ENCODE results near the gene BACH2. TPM values are rescaled to one million over a fixed set of nuclear protein-coding genes. Genes with fewer than 3 reads are reported as not detected.

Gene BACH2
- total RNA-seq, 4 donors from 2014 or later = 4.2 to 9.8 (median 5.8) TPM

DNA sequence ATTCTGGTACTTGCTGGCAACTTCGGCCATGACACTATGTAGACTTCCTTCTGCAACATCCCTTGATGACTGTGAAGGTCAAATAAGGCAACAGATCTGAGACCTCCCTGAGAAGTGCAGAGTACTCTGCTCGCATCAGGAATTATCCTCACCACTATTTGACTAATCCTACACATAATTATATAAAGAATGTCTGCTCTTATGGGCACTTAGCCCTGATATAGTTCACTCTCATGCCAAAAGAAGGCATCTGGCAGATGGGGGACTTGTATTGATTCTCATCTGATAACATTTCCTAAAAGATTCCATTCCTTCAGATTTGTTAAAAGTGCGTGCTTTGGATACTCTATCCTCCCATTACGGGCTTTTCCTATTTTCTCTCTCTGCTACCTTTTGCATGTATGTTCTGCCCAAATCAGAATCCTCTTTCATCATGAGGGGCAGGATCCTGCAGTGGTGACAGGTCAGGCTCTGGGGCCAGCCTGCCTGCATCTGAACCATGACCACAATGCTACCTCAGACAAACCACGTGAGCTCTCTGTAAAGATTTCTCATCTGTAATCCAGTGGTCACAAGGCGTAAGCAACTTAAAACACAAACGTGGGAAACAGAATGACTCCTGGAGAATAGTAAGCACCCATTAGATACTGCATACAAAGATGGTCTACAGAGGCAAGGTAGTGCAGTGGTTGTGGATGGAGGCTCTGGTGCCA lies 268.4 kb downstream of the BACH2 start:
- Histone ChIP-seq H3K4me1 (peaks cover 0 to 3% (median 0%) of the 10 kb centered on the region in 4 donors), H3K9me3 (no peaks in the 10 kb centered on the region), H3K36me3 (no peaks in the 10 kb centered on the region), H3K27me3 (no peaks in the 10 kb centered on the region), H3K4me3 (no peak overlapping the region), H3K27ac (replicated peaks in 1 of 4) (no peak overlapping the region)
- WGBS = 90% methylated on average over 7 of the region's 7 CpGs
- intact Hi-C loops (cut with DNase I) = no loop called here
- TF ChIP-seq, protein P1, sequence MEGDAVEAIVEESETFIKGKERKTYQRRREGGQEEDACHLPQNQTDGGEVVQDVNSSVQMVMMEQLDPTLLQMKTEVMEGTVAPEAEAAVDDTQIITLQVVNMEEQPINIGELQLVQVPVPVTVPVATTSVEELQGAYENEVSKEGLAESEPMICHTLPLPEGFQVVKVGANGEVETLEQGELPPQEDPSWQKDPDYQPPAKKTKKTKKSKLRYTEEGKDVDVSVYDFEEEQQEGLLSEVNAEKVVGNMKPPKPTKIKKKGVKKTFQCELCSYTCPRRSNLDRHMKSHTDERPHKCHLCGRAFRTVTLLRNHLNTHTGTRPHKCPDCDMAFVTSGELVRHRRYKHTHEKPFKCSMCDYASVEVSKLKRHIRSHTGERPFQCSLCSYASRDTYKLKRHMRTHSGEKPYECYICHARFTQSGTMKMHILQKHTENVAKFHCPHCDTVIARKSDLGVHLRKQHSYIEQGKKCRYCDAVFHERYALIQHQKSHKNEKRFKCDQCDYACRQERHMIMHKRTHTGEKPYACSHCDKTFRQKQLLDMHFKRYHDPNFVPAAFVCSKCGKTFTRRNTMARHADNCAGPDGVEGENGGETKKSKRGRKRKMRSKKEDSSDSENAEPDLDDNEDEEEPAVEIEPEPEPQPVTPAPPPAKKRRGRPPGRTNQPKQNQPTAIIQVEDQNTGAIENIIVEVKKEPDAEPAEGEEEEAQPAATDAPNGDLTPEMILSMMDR (IDR thresholded peaks at IDR 0.05) = no peak
- TF ChIP-seq POLR2AphosphoS5 (IDR thresholded peaks at IDR 0.05) = no peak
- DNase-seq (ENCODE audit: extremely low spot score) = no peak

DNA sequence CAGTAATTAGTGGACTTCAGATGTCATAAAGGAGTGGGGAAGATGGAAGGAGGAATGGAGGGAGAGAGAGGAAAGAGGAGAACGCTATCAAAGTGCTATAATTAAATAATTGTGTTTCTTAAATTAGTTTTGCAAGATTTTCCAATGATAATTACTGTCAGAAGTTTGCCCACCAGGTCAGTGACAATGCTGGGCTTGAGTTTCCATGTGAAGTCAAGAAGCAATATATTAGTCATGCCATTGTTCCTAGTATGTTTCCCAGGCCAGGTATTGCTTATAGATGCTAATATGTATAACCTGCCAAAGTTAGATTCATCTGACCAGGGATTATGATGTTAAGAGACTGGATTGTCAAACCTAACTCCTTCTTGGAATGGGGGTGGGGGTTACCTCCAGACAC lies 270.4 kb downstream of the BACH2 start:
- 83% methylated on average over 1 of the region's 1 CpG for WGBS
- Histone ChIP-seq H3K27me3 (no peaks in the 10 kb centered on the region), H3K27ac (replicated peaks in 1 of 4) (no peak overlapping the region), H3K9me3 (no peaks in the 10 kb centered on the region), H3K4me3 (no peak overlapping the region), H3K36me3 (no peaks in the 10 kb centered on the region), H3K4me1 (peaks cover 0 to 3% (median 0%) of the 10 kb centered on the region in 4 donors)
- TF ChIP-seq POLR2A (IDR thresholded peaks at IDR 0.05; ENCODE audit: low read depth) (no peak), EP300 (IDR thresholded peaks at IDR 0.05) (no peak), POLR2AphosphoS5 (IDR thresholded peaks at IDR 0.05) (no peak)
- TF ChIP-seq, protein P1 (IDR thresholded peaks at IDR 0.05) = no peak
- intact Hi-C loops (cut with DNase I) = no loop called here
- DNase-seq (ENCODE audit: extremely low spot score) = no peak

DNA sequence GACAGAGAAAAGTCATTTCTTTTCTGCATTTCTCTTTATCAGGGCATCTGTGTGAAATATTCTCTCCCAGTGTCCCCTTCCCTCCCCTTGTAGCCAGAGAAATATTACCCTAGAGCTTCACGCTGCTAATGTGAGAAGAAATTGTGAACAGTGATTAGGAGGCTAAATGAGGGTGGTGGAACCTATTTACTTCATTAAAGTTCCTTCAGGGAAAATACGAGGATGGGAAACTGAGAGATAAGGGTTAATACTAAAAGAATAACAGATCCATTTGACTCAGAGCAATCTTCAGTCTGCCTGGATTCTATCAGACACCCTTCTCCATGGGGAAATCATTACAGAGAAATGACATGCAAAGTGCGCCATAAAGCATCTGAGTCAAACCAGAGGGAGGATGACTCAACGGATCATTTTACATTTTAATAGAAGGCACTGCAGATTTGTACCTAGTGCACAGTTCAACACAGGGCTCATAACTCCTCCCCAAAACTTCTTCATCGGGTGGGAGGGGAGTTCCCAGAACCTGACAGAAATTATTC lies 271.1 kb downstream of the BACH2 start:
- TF ChIP-seq POLR2A (IDR thresholded peaks at IDR 0.05; ENCODE audit: low read depth) = no peak
- TF ChIP-seq POLR2AphosphoS5 (IDR thresholded peaks at IDR 0.05) = no peak
- TF ChIP-seq, protein P1 (IDR thresholded peaks at IDR 0.05) = no peak
- no peak for TF ChIP-seq EP300 (IDR thresholded peaks at IDR 0.05)
- DNase-seq (ENCODE audit: extremely low spot score) = peak; percentile 45
- WGBS = 47% methylated on average over 5 of the region's 5 CpGs
- H3K9me3 ChIP-seq = no peaks in the 10 kb centered on the region
- H3K27ac ChIP-seq (replicated peaks in 1 of 4) = no peak overlapping the region
- H3K4me1 ChIP-seq = peaks cover 0 to 3% (median 0%) of the 10 kb centered on the region in 4 donors
- H3K4me3 ChIP-seq = no peak overlapping the region
- intact Hi-C loops (cut with DNase I) = no loop called here
- no peaks in the 10 kb centered on the region for H3K36me3 ChIP-seq
- no peaks in the 10 kb centered on the region for H3K27me3 ChIP-seq

DNA sequence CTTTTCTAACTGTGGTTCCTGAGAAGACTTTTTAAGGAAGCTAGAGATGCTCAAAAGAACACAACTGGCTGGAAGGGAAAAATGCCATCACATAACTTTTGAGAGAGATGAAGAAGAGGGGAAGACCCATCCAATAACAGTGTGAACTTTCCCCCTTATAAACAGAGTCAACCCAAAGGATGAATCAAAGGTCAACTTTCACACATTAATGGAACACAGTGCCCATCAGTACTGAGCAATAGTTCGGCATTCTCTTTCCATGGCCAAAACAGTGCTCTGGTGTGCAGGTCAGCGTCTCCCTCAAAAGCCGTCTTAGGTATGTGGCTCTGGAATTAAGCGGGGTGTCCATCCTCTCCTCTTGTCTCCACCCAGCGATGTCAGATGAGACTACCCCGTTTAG lies 272.0 kb downstream of the BACH2 start:
- H3K9me3 ChIP-seq = no peaks in the 10 kb centered on the region
- peaks cover 0 to 3% (median 0%) of the 10 kb centered on the region in 4 donors for H3K4me1 ChIP-seq
- DNase-seq (ENCODE audit: extremely low spot score) = peak; percentile 57
- TF ChIP-seq POLR2AphosphoS5 (IDR thresholded peaks at IDR 0.05) = no peak
- TF ChIP-seq EP300 (IDR thresholded peaks at IDR 0.05) = no peak
- TF ChIP-seq, protein P1 (IDR thresholded peaks at IDR 0.05) = no peak
- no peak for TF ChIP-seq POLR2A (IDR thresholded peaks at IDR 0.05; ENCODE audit: low read depth)
- intact Hi-C loops (cut with DNase I) = no loop called here
- H3K36me3 ChIP-seq = no peaks in the 10 kb centered on the region
- H3K27ac ChIP-seq (replicated peaks in 1 of 4) = no peak overlapping the region
- H3K4me3 ChIP-seq = no peak overlapping the region
- WGBS = 98% methylated on average over 6 of the region's 6 CpGs
- no peaks in the 10 kb centered on the region for H3K27me3 ChIP-seq
